Upper lobe of left lung (tissue), 6 donors: ENCODE results near the gene TPPP. TPM values are rescaled to one million over a fixed set of nuclear protein-coding genes. Genes with fewer than 3 reads are reported as not detected.
"Not testable (repeated sequence)": the region's sequence is repeated elsewhere in the genome, so short reads cannot be mapped to it uniquely, and the experiment has no call there.

Experiments used
- ATAC-seq, 2 donors: fragments of 200-7000 bp; cut with Tn5 transposase; one replicate each; pipeline ENCODE4 v1.9.1; 2022; ENCODE audit warnings: mild to moderate bottlenecking in 2 of 2, moderate library complexity in 2 of 2; ENCODE audit not compliant: low FRiP score in 2 of 2
- DNase-seq, 2 donors: peaks; one replicate each; pipeline ENCODE4 v3.0.0-alpha.2; 2019 to 2020
- H3K27ac ChIP-seq, 4 donors: fragments of 200-600 bp; sonication (generic); one replicate each; pipeline ENCODE4 v1.5.1; 2016 to 2019
- H3K27me3 ChIP-seq, 4 donors: fragments of 200-600 bp; sonication (generic); one replicate each; pipeline ENCODE4 v1.5.1; 2017 to 2019
- H3K36me3 ChIP-seq, 4 donors: fragments of 200-600 bp; sonication (generic); one replicate each; pipeline ENCODE4 v1.5.1; 2016 to 2019
- H3K4me1 ChIP-seq, 4 donors: fragments of 200-600 bp; sonication (generic); one replicate each; pipeline ENCODE4 v1.5.1; 2018 to 2019
- H3K4me3 ChIP-seq, 4 donors: fragments of 200-600 bp; sonication (generic); one replicate each; pipeline ENCODE4 v1.5.1; 2017 to 2019; ENCODE audit warnings: mild to moderate bottlenecking in 2 of 4, moderate library complexity in 1 of 4
- H3K9me3 ChIP-seq, 4 donors: fragments of 200-600 bp; sonication (generic); one replicate each; pipeline ENCODE4 v1.5.1; 2018 to 2019
- CTCF ChIP-seq, 6 experiments: fragments of 450-650 bp in 4 of 6; fragments of 200-600 bp in 2 of 6; sonication (generic) in 2 of 6; IDR thresholded peaks; one replicate each; pipeline ENCODE4 v1.5.1; 2016 to 2019; ENCODE audit warnings: antibody characterized with exemption in 6 of 6
- POLR2A ChIP-seq, 4 donors: fragments of 450-650 bp; IDR thresholded peaks; one replicate each; pipeline ENCODE4 v1.5.1; 2016 to 2017; ENCODE audit warnings: antibody characterized with exemption in 4 of 4, mild to moderate bottlenecking in 2 of 4
- POLR2AphosphoS5 ChIP-seq, 2 donors: sonication (generic); formaldehyde crosslinking; IDR thresholded peaks; one replicate each; pipeline ENCODE4 v1.5.1; 2017; ENCODE audit warnings: antibody characterized with exemption in 2 of 2
- WGBS, 2 donors: methylation state at CpG; one replicate each; pipeline ENCODE4 v1.1.5; 2017 to 2018; 5-methylcytosine and 5-hydroxymethylcytosine counted together
- total RNA-seq, 6 donors: library from RNA; depleted of rRNA in 4 of 6; stranded (reverse); fragments of >200 nt in 4 of 6; gene quantifications; one replicate each; pipeline versions ENCODE4 v1.1.0 to v1.2.1, GENCODE V29; 2016 to 2021
- donor health status: DM: no; HTN: no; CAD: no; lungs with moderate emphysema.
- donor health status: DM: no; HTN: yes; CAD: no; lungs with severe emphysema.

Gene TPPP
- total RNA-seq = 10 to 100 TPM; 14.3 to 42.7 (median 19.1) TPM

GRCh38 chr5:693271-694041 is at the start of gene TPPP:
TPPP (minus strand) TSS chr5:693352; CDS start chr5:678060, 15,292 bp downstream.
- TF ChIP-seq POLR2A (IDR thresholded peaks at IDR 0.05) (peak in 2 of 4 donors; percentile 58 to 71), POLR2AphosphoS5 (IDR thresholded peaks at IDR 0.05) (peak; percentile 56 to 83)
- DNase-seq = peak; percentile 93 to 97
- not testable (repeated sequence) for H3K27me3 ChIP-seq, H3K9me3 ChIP-seq, H3K36me3 ChIP-seq
- peak within 1 kb of the TSS; percentile 54 to 68 (median 55) for H3K4me3 ChIP-seq
- peak within 1 kb of the TSS; percentile 30 to 78 (median 65) for H3K27ac ChIP-seq
- peak; percentile 85 to 94 for ATAC-seq
- peaks cover 0 to 17% (median 4%) of the 10 kb centered on the region in 4 donors for H3K4me1 ChIP-seq
- 0% methylated on average over 3 of the region's 109 CpGs; no CpG with 5 or more reads in 1 of the 2 donors for WGBS, 2 donors

GRCh38 chr5:742276-742675 is 49.1 kb upstream of the TPPP start:
- not testable (repeated sequence) for H3K36me3 ChIP-seq, H3K27ac ChIP-seq, ATAC-seq, H3K4me1 ChIP-seq, DNase-seq, H3K9me3 ChIP-seq, H3K27me3 ChIP-seq, H3K4me3 ChIP-seq
- 88 to 89% methylated on average over 6 of the region's 6 CpGs for WGBS, 2 donors

DNA sequence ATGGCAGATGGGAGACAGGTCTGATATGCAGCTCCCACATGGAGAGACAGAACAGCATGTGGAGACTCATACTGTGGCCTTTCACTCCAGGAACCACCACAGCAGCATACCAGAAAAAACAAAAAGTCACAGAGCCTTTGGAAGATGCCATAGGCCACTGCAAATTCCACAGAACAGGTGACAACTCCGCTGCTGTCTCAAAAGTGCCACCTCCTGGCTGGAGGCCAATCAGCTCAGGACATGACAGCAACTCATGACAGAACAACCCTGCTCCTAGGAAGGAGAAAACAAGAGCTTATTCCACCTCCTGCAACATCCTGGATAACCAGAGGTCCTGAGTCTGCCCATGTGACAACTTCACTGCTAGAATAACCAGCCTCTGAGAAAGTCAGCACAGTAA is 41.0 kb upstream of the TPPP start:
- peaks cover 0 to 20% (median 7%) of the 10 kb centered on the region in 4 donors for H3K36me3 ChIP-seq
- not testable (repeated sequence) for DNase-seq, ATAC-seq, H3K27me3 ChIP-seq, H3K9me3 ChIP-seq, H3K4me1 ChIP-seq, H3K27ac ChIP-seq, H3K4me3 ChIP-seq
- WGBS, 2 donors = no CpG with 5 or more reads among the region's 1 CpG

DNA sequence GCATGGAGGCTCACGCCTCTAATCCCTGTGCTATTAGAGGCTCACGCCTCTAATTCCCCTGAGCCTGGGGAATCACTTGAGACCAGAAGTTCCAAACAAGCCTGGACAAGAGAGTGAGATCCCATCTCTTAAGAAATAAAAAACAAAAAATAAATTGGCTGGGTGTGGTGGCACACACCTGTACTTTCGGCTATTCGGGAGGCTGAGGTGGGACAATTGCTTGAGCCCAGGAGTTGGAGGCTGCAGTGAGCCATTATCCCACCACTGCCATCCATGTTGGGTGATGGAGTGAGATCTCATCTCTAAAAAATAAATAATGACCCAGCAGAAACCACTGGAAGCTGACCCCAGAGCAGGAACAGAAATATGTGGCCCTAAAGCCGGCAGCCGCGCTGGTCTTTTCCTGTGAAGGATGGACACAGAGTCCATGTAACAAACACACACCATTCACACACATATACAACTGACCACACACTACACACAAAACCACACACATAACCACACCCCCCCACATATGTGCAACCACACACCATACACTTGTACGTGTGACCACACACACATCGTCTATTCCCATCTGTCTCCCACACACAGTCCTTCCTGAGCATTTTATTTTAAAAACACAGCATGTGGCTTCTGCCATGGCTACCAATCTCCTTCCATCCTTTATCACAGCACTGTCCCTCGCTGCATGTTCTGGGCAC is 39.8 kb upstream of the TPPP start:
- ATAC-seq = peak in 1 of 2 donors; percentile 52

GRCh38 chr5:729225-729624 is 36.1 kb upstream of the TPPP start:
- not testable (repeated sequence) for H3K27me3 ChIP-seq, ATAC-seq, H3K9me3 ChIP-seq, H3K4me1 ChIP-seq, H3K4me3 ChIP-seq, H3K27ac ChIP-seq
- H3K36me3 ChIP-seq = peaks cover 0 to 20% (median 7%) of the 10 kb centered on the region in 4 donors
- peak in 1 of 2 donors; percentile 35 for DNase-seq
- WGBS, 2 donors = 79 to 100% methylated on average over 1 to 5 of the region's 7 CpGs

More for the DNA sequence above, 39.8 kb upstream of the TPPP start:
- not testable (repeated sequence) for H3K4me1 ChIP-seq, H3K27ac ChIP-seq, H3K4me3 ChIP-seq, H3K9me3 ChIP-seq, H3K27me3 ChIP-seq, DNase-seq
- 90 to 93% methylated on average over 8 to 10 of the region's 10 CpGs for WGBS, 2 donors
- H3K36me3 ChIP-seq = peaks cover 0 to 20% (median 7%) of the 10 kb centered on the region in 4 donors

- not testable (repeated sequence) for H3K27me3 ChIP-seq, H3K9me3 ChIP-seq, H3K4me1 ChIP-seq, DNase-seq, ATAC-seq, H3K36me3 ChIP-seq, H3K4me3 ChIP-seq, H3K27ac ChIP-seq
- peak in 3 of 6 experiments; percentile 5 to 16 (median 7) for TF ChIP-seq CTCF (IDR thresholded peaks at IDR 0.05)
- 42 to 100% methylated on average over 1 to 8 of the region's 9 CpGs for WGBS, 2 donors
Measured at GRCh38 chr5:727087-727486, 33.9 kb upstream of the TPPP start.

GRCh38 chr5:723865-724264 is 30.7 kb upstream of the TPPP start:
- H3K27ac ChIP-seq = not testable (repeated sequence)

GRCh38 chr5:723309-723708 is 30.2 kb upstream of the TPPP start:
- H3K27ac ChIP-seq, H3K27me3 ChIP-seq, ATAC-seq, H3K9me3 ChIP-seq, H3K4me3 ChIP-seq, H3K4me1 ChIP-seq, DNase-seq, H3K36me3 ChIP-seq: not testable (repeated sequence)
- WGBS, 2 donors = 100% methylated on average over 3 of the region's 4 CpGs; no CpG with 5 or more reads in 1 of the 2 donors

More at GRCh38 chr5:723865-724264, 30.7 kb upstream of the TPPP start:
- H3K36me3 ChIP-seq, H3K27me3 ChIP-seq, H3K4me1 ChIP-seq, H3K4me3 ChIP-seq, H3K9me3 ChIP-seq, DNase-seq: not testable (repeated sequence)
- ATAC-seq = peak; percentile 17 to 62
- WGBS, 2 donors = 72 to 75% methylated on average over 2 of the region's 6 CpGs

- not testable (repeated sequence) for H3K4me3 ChIP-seq, H3K27me3 ChIP-seq, H3K9me3 ChIP-seq, ATAC-seq, H3K4me1 ChIP-seq, H3K36me3 ChIP-seq, H3K27ac ChIP-seq, DNase-seq
- WGBS, 2 donors = 86 to 88% methylated on average over 1 of the region's 1 CpG
Measured at GRCh38 chr5:719379-719778, 26.2 kb upstream of the TPPP start.
